H1 (cell line): Measurements from ENCODE around the gene REEP2. TPM values are rescaled to one million over a fixed set of nuclear protein-coding genes. Genes with fewer than 3 reads are reported as not detected.

Experiments
- CTBP2 ChIP-seq: IDR thresholded peaks from 2 replicates; pipeline ENCODE4 v1.7.0; 2011; ENCODE audit warnings: borderline replicate concordance, mild to moderate bottlenecking, moderate library complexity, mixed read lengths, low read length; ENCODE audit not compliant: insufficient read depth, insufficient read length
- polyA plus RNA-seq, 7 experiments: library from polyadenylated mRNA; depleted of rRNA in 3 of 7; stranded (reverse) in 5 of 7; unstranded in 2 of 7; fragments of >200 nt in 5 of 7; fragments of 200-250 nt in 2 of 7; gene quantifications; 1 replicate in 5 of 7; 2 replicates in 1 of 7; 4 replicates in 1 of 7; pipeline versions ENCODE4 v1.2.1 to v1.2.3, GENCODE V29; 2011 to 2013; ENCODE audit warnings: missing spikeins in 2 of 7, mixed read lengths in 2 of 7
- total RNA-seq: library from RNA; stranded (reverse); fragmentation: NEBNext Ultra II Directional; extraction: Animal tissue kit (Norgen Biotek cat#: 25700); gene quantifications from 2 replicates; pipeline ENCODE4 v1.2.1, GENCODE V29; 2021
- TF ChIP-seq, protein P1 (sequence below): IDR thresholded peaks from 2 replicates; pipeline ENCODE4 v1.6.1; 2012; ENCODE audit warnings: inconsistent platforms
- TF ChIP-seq, protein P2 (sequence below), 3 experiments: IDR thresholded peaks; 1 replicate in 2 of 3; 2 replicates in 1 of 3; pipeline versions ENCODE4 v1.5.1 to v1.6.1; 2011; ENCODE audit warnings: low read length in 3 of 3, mild to moderate bottlenecking in 3 of 3, inconsistent platforms in 2 of 3, low read depth in 1 of 3, moderate library complexity in 1 of 3; ENCODE audit not compliant: insufficient read depth in 1 of 3; ENCODE audit errors: control extremely low read depth in 1 of 3

REEP2 gene
- total and polyA plus RNA-seq, 2 of the 8 experiments (the other 6 are each of a cell fraction or from before 2014, with no cell fraction given), result 26.5 to 40.2 TPM

DNA sequence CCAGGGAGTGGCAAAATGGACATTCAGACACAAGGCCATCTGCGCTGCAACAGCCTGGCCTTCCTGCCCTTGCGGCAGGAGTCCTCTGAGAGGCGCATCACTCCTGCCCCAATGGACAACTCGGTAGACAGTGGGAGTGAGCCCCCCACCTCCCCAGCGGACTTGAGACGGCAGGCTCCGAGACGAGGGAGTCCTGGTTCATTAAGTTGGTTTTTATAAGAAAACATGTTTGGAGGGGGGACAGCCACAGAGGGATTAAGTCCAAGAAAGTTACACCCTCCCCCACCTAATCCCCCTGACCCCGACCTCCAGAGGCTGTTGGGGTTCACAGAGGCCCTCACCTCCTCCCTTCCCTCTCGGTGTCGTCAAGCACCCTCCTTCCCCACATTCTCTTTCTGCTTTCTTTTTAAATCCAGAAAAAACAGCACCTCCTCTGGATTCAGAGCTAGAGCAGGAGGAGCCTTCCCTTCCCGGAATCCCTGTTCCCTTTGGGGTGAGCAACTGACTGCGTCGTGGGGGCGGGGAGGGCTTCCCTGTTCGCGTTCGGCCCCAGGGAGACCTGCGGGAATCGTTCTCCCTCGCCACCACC lies 24.7 kb downstream of the REEP2 start (continued):
- TF ChIP-seq, protein P1, sequence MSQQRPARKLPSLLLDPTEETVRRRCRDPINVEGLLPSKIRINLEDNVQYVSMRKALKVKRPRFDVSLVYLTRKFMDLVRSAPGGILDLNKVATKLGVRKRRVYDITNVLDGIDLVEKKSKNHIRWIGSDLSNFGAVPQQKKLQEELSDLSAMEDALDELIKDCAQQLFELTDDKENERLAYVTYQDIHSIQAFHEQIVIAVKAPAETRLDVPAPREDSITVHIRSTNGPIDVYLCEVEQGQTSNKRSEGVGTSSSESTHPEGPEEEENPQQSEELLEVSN, result no peak
- TF ChIP-seq, protein P2, sequence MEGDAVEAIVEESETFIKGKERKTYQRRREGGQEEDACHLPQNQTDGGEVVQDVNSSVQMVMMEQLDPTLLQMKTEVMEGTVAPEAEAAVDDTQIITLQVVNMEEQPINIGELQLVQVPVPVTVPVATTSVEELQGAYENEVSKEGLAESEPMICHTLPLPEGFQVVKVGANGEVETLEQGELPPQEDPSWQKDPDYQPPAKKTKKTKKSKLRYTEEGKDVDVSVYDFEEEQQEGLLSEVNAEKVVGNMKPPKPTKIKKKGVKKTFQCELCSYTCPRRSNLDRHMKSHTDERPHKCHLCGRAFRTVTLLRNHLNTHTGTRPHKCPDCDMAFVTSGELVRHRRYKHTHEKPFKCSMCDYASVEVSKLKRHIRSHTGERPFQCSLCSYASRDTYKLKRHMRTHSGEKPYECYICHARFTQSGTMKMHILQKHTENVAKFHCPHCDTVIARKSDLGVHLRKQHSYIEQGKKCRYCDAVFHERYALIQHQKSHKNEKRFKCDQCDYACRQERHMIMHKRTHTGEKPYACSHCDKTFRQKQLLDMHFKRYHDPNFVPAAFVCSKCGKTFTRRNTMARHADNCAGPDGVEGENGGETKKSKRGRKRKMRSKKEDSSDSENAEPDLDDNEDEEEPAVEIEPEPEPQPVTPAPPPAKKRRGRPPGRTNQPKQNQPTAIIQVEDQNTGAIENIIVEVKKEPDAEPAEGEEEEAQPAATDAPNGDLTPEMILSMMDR (IDR thresholded peaks at IDR 0.05; ENCODE audit: control extremely low read depth in 1 of 3, insufficient read depth in 1 of 3, low read depth in 1 of 3, low read length in 3 of 3), result peak in 2 of 3 experiments; percentile 21 to 53; a peak in 3 of 4 replicates
- no peak for TF ChIP-seq CTBP2
